GM19023 (cell line): ENCODE measurements around the gene ABHD17B.
A peak's percentile ranks its signal among the peaks of the same experiment; 100 is the strongest.
"Not testable (repeated sequence)": the region's sequence is repeated elsewhere in the genome, so short reads cannot be mapped to it uniquely, and the experiment has no call there.

ENCODE experiments used
- ATAC-seq: cut with Tn5 transposase; IDR thresholded peaks from one replicate; pipeline ENCODE4 v1.9.1; 2021; ENCODE audit warnings: mild to moderate bottlenecking, moderate library complexity; ENCODE audit not compliant: unreplicated experiment

Gene ABHD17B

DNA sequence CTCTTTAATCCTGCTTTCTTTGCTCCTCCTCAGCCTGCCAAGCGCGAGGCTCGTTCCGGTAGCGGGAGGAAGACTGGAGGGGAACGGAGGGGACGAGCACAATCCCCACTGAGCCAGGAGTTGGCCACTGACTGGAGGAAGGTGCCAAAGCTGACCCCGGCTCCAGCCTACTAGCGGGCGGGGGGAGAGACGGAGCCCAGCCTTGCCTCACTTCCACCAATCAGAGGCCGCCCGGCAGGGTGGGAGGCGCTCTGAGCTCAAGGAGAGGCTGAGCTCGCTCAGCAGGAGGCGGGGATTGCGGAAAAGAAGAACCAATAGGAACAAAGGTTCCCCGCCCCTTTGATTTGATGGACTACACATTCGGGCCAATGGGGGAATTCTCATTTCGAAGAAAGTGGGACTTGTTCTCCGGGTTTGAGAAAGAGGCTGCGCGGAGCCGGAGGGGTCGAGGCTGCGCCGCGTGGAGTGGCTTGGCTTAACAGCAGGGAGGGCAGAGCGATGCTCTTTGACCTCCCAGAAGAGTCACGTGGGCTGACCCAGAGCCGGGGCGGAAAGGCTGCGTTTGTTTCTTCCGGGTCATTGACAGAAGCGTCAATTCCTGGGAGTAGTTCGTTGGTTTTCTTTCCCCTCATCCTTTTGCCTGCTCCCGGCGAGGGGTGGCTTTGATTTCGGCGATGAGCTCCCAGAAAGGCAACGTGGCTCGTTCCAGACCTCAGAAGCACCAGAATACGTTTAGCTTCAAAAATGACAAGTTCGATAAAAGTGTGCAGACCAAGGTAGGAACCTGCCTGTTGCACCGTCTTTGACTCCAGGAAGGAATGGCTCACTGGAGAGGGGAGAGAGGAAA lies at the start of gene ABHD17B, which contains the start of gene C9orf85:
TSS of gene ABHD17B (minus strand) at position 133 of the 847 bp plus-strand sequence. CDS start 36,113 bp downstream, outside the sequence.
TSS of gene C9orf85 (plus strand) at position 579 of the 847 bp plus-strand sequence. CDS start at position 675, 96 bp downstream.
- peak; percentile 95 for ATAC-seq

DNA sequence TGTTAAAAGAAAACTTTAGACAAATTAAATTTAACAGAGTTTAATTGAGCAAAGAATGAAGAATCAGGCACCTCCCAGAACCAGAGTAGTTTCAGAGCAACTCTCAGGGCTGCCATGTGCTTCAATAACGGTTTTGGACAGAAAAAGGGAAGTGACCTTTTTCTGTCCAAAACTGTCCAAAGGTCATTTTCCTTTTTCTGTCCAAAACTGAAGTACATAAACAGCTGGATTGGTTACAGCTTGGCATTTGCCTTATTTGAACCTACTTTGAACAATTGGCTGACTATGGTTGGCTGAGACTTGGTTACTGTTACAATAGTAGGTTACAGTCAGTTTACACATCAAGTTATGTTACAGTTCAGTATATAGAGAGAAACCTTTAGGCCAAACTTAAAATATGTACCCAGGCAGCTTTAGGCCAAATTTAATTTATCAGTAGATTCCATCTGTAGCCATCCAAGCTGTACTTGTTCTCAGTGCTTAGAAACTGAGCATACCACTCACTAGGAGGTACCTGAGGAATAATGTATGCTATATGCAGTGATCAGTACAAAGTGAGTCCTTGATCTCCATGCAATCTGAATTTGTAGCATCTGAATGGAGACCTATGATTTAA lies 44.4 kb upstream of the ABHD17B start:
- peak; percentile 62 for ATAC-seq

DNA sequence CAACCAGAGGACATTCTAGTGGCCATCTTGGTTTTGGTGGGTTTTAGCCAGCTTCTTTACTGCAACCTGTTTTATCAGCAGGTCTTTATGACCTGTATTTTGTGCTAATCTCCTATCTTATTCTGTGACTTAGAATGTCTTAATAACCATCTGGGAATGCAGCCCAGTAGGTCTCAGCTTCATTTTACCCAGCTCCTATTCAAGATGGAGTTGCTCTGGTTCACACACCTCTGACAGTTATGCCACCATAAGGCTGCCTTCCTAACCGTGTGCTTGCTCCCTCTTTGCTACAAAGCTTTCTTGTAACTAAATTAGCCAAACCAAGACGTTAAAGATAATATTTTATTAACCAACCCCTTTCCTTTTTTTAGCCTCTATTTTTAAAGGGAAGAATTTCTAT lies 43.7 kb upstream of the ABHD17B start:
- not testable (repeated sequence) for ATAC-seq

DNA sequence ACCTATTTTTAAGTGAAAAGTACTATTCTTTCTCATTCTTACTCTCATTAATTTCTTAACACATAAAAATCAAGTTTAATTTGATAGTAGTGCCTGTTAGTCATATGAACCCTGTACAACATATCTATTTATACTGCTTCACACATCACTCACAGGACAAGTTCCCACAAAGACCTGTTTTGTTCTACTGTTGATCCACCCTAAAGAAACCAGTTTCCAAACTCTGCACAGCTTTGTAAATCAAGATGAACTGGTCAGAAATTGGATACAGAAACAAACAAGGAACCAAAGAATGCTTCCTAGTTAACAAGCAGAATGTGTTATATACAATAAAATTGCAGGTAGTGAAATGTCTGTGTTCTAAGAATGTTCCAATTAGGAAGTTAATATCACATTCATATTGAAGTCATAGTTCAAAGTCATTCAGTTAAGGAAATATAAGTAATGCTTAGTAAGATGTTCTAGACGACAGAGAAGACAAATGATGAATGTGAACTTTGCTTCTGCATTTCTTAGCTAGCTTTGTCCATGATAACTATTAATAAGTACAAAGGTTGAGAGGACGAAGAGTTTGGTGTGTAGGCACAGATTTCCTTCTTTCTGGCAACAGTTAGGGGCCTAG lies 33.9 kb upstream of the ABHD17B start:
- no peak for ATAC-seq

DNA sequence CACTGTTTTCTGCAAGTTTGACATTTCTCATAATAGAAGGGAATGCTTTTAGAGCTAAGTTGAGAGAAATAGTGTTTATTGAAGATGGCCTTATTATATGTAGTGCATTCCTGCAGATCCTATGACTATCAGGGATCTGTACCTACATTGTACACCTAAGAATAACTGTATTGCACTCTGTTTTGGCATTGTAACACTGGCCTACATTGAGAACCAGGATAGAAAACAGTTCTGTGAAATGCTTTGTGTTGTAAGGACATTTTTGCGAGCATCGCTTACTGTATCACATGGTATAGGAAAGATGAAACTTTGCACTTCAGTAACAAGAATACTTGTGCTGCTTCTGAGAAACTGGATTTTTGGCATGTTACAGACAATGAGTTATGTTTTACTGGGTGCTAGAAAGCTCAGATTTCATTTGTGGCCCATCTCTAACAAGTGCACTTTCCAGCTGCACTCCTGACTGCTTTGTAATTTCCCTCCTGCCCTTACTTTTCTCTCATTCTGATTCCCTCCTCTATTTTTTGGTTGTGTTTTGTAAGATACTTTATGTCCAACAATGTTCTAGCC lies 31.1 kb upstream of the ABHD17B start:
- no peak for ATAC-seq

DNA sequence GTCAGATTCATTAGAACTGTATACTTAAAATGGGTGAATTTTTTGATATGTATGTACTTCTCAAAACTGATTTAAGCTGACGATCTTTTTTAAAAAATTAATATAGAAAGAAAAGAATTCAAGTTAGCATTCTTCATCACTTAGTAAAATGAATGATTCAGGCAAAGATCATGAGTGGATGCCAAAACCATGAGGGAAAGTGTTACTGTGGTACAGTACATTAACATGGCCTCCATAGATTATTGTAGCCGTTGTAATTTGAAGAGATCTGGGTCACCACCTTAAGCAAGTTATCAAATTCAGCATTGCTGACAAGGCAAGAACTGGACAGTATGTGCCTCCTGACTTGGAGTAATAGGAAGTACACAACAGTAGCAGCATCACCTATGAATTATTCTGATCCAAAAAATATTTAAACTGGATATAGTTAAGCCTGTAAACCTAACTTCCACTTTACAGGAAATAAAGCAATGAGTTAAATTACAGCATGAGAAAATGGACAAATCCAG lies 30.1 kb upstream of the ABHD17B start:
- ATAC-seq: no peak

DNA sequence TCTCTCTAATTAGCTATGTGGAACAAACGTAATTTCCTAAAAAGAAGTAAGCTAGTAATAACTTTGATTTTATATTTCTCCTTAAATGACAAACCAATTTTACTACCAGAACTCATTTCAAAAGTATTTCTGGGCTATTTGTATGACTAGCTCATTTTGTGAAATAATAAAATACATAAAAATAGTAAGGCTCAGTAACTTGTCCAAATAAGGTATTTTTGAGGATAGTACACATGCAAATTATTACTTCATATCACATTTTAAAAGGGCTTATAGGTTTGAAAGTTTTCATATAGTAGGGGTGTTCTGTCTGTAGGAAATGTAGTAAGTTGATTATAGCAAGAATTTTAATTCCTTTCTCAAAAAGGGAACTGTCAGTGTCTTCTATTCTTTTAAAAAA lies 26.9 kb upstream of the ABHD17B start:
- ATAC-seq: no peak

DNA sequence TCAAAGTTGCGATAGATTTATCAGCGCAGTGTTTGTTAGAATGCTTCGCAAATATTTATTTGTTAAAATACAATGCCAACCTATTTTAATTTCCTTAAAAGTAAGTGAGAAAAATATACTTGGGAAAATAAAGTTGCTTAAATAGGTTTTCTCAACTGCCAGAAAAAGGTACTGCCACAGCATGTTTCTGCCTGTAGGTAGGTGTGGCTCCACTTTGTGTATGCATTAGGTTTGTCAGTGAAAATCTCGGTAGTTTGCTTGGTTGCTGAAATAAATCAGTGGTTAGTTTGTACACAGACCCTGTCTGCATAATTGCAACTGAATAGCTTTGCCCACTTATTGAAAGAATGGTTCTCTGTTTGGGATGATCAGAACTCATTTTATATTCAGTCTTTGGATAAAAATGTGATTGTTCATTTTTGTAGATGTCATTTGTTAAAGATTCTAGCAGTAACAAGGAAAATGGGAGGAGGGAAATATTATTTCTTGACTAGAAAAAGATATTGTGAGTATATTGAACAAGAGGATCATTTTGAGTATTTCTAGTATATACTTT lies 26.2 kb upstream of the ABHD17B start:
- ATAC-seq: no peak

DNA sequence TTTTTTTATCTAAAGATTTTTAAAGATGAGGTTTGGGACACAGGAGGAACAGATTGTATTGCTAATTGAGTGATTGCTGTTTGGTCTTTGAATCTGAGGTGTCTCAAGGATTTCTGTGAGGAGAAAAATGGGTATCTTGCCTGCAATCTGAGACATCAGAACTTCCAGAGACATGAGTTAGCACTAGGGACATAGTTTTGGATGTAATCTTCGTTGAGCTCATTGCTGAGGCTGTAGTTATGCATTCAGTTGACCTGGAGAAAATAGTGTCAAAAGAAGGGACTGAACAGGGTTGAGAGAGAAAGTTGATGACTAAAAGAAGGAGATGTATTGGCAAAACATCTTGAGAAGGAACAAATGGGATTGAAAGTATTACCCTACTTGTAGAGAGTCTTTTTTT lies 25.1 kb upstream of the ABHD17B start:
- ATAC-seq: no peak

DNA sequence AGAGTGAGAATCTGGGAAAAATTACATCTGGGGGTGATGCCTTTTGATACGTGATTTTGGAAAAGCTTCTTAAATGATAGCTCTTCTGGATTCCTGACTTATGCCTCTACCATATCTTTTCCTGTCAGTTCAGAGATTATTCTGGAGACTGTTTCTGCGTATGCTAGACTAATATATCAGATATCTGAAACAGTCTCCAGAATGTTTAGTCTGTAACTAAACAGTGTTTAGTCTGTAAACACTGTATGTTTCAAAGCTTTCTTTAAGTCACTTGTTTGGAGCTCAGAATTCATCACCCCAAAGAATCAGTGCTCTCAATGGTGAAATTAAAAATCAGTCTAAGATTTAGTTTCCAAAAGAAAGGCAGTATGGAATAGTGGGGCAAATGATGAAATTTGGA lies 20.2 kb upstream of the ABHD17B start:
- no peak for ATAC-seq

DNA sequence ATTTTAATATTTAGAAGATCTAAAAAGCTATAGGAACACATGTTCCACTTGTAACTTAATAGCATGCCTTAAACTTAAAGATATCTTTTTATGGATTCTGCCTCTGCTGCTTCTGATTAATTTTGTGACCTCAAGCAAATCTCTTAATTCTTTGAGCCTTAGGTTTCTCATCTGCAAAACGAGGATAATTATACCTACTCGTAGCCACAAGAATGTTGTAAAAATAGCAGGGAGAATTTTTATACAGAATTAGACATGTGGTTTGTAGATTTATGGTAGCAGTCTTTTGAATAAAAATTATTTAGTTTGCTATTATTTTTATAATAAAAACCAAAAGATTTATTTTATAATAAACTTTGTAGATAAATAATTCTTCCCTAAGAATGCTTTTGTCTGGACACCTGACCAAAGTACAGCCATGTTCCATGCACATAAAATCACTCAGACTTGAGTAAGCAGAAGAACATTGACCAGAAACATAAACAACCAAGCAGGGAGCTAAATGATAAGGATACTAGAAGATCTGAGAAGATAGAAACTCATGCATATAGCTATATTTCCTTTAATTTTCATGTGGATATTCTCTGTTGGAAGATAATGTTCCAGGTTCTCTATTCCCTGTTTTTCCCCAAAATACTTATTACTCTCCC lies 18.9 kb upstream of the ABHD17B start:
- no peak for ATAC-seq

DNA sequence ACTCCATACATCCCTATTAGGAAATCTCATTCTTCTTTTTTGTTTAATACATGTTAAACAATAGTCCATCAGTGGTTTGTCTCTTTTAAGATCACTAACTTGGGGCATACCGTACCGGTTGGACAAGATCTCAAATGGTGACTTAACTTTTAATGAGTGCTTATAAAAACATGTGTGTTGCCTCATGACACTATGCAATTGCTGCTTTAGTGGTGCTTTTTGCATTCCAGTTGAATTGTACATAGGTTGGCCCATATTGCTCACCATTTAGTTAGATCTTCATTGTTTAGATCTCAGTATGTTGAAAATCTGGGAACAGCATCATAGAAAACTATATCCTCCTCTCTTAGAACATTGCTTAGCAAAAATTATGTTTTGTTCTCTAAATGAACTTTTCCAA lies 18.2 kb upstream of the ABHD17B start:
- ATAC-seq: no peak

DNA sequence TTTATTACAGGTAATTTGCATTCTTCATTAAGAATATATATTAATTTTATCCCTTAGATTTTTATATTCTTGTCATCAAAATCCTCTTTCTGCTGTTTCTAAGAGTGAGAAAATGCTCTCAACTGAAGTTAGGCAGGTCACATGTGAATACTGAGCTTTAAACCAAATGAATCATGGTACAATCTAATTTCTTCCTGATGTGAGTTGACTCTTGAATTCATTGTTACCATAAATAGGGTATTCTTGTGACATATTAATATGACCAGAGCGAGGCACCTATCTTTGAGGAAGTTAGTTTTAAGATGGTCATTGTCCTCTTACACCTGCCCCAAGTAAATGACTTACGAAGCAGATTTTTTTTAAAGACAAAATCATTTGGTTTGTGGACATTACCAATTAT lies 17.8 kb upstream of the ABHD17B start:
- ATAC-seq: no peak

DNA sequence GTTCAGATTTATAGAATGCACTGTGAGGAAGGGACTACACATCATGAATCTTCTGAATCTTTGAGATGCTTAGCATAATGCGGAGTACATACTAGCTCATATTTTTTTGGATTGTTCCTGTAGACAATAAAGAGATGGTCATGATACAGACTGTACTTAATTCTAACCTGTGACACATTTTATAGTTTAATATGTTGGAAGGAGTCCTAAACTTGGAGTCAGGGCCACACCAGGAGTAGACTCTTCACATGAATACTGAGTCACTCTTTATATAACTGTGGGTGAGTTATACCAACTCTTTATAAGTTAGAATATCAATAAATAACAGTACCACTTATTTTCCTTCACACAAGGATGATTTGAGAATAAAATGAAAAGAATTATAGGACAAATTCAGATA lies 17.4 kb upstream of the ABHD17B start:
- no peak for ATAC-seq

DNA sequence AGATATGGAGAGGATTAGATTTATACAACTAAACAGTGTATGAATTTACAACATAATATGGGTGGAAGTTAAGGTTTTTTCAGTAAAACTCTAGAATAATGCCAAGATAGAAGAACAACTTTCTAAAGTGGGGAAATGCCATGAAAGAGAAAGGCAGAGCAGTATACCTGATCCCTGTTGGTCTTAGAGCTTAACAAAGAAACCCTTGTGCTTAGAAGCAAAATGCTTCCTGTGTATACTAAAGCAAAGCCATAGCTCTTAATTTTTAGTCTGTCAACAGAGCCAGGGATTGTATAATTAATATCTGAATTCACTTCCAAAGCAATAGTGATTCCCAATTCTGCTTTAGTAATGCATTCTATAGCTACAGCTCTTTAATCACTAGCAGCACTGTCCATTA lies 14.8 kb upstream of the ABHD17B start:
- ATAC-seq: no peak

DNA sequence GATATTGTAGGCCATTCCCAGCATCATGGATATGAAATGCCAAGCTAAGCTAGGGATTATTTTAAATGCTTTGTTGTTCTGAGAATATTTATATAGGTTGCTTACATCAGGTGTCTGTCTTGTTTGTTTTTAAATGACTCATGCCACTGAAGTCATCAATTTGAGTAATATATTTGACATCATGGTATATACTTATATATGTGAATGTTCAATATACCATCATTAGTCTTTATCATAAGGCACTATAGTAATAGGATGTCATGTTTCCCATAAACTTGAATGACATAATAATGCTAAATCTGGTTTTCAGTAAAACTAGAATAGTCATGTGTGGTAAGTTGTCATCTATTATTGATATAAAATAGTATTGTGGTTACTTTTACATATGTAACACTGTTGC lies 13.6 kb upstream of the ABHD17B start:
- ATAC-seq: no peak

DNA sequence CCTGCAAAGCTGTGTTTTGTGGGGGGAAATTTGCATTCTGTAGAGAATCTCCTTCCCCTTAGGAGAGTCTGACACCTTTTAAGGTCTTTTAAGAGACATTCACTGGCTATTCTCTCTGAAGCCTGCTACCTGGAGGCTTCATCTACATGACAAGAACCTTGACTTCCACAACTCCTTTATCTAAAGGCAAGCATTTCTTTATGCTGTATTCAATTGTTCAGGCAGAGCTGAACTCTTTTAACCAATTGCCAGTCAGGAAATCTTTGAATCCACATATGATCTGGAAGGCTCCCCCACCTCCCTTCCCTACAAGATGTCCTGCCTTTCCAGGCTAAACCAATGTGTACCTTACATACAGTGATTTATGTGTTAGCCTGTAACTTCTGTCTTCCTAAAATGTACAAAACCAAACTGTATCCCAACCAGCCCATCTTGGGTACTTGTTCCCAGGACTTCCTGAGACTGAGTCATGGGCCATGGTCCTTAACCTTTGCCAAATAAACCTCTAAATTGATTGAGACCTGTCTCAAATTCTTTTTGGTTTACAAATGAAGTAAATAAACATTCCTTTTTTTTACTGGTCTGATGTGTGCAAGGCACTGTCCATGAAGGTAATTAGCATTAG lies 10.3 kb upstream of the ABHD17B start:
- ATAC-seq: no peak

DNA sequence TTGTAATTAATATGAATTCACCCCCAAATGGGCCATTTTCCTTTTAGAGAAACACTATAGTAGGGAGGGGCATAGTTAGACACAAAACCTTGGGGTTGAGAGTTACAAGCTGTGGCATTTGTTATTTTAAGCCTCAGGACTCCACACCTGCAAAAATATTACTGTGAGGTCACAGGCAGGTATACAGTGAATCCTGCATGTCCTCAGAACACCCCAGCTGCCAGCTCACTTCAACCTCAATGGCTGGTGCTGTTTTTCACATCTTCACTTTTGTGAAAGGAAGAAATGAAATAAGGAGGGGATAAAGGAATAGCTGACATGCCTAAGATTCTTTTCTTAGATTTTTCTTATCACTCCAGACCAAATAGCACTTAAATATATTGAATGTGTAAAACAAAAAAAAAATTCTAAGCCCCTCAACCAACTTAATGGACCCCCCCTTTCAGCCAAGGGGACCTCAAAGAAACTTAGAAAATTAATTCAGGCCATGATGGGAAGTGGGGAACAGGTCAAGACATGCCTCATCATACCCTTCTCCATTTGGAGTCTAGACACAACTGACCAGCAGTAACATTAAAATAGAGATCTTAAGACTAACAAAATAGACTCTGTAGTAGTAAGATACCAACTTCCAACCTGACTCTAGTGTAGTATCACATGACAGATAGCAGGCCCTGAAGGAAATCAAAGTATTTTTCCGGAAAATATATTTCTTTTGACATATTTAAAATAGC lies 9.6 kb upstream of the ABHD17B start:
- ATAC-seq: no peak

DNA sequence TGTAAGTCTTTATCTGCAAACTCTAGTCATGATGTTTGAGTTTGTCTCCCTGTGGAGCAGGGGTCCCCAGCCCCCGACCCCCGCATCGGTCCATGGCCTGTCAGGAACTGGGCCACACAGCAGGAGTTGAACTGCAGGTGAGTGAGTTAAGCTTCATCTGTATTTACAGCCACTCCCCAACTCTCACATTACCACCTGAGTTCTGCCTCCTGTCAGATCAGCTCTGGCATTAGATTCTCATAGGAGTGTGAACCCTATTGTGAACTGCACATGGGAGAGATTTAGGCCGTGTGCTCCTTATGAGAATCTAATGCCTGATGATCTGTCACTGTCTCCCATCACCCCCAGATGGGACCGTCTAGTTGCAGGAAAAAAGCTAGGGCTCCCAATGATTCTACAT lies 7.4 kb upstream of the ABHD17B start:
- no peak for ATAC-seq
